ENCODE results near the gene PDXK. TPM values are rescaled to one million over a fixed set of nuclear protein-coding genes. Genes with fewer than 3 reads are reported as not detected.

PDXK gene
- total and polyA plus RNA-seq, 9 of the 15 experiments (the other 6 are each of a cell fraction or from before 2014, with no cell fraction given), result 5.6 to 162 (median 76.5) TPM

GRCh38 chr21:43697758-43698643 is 20.9 kb upstream of the PDXK start (continued):
- TF ChIP-seq, protein P1, sequence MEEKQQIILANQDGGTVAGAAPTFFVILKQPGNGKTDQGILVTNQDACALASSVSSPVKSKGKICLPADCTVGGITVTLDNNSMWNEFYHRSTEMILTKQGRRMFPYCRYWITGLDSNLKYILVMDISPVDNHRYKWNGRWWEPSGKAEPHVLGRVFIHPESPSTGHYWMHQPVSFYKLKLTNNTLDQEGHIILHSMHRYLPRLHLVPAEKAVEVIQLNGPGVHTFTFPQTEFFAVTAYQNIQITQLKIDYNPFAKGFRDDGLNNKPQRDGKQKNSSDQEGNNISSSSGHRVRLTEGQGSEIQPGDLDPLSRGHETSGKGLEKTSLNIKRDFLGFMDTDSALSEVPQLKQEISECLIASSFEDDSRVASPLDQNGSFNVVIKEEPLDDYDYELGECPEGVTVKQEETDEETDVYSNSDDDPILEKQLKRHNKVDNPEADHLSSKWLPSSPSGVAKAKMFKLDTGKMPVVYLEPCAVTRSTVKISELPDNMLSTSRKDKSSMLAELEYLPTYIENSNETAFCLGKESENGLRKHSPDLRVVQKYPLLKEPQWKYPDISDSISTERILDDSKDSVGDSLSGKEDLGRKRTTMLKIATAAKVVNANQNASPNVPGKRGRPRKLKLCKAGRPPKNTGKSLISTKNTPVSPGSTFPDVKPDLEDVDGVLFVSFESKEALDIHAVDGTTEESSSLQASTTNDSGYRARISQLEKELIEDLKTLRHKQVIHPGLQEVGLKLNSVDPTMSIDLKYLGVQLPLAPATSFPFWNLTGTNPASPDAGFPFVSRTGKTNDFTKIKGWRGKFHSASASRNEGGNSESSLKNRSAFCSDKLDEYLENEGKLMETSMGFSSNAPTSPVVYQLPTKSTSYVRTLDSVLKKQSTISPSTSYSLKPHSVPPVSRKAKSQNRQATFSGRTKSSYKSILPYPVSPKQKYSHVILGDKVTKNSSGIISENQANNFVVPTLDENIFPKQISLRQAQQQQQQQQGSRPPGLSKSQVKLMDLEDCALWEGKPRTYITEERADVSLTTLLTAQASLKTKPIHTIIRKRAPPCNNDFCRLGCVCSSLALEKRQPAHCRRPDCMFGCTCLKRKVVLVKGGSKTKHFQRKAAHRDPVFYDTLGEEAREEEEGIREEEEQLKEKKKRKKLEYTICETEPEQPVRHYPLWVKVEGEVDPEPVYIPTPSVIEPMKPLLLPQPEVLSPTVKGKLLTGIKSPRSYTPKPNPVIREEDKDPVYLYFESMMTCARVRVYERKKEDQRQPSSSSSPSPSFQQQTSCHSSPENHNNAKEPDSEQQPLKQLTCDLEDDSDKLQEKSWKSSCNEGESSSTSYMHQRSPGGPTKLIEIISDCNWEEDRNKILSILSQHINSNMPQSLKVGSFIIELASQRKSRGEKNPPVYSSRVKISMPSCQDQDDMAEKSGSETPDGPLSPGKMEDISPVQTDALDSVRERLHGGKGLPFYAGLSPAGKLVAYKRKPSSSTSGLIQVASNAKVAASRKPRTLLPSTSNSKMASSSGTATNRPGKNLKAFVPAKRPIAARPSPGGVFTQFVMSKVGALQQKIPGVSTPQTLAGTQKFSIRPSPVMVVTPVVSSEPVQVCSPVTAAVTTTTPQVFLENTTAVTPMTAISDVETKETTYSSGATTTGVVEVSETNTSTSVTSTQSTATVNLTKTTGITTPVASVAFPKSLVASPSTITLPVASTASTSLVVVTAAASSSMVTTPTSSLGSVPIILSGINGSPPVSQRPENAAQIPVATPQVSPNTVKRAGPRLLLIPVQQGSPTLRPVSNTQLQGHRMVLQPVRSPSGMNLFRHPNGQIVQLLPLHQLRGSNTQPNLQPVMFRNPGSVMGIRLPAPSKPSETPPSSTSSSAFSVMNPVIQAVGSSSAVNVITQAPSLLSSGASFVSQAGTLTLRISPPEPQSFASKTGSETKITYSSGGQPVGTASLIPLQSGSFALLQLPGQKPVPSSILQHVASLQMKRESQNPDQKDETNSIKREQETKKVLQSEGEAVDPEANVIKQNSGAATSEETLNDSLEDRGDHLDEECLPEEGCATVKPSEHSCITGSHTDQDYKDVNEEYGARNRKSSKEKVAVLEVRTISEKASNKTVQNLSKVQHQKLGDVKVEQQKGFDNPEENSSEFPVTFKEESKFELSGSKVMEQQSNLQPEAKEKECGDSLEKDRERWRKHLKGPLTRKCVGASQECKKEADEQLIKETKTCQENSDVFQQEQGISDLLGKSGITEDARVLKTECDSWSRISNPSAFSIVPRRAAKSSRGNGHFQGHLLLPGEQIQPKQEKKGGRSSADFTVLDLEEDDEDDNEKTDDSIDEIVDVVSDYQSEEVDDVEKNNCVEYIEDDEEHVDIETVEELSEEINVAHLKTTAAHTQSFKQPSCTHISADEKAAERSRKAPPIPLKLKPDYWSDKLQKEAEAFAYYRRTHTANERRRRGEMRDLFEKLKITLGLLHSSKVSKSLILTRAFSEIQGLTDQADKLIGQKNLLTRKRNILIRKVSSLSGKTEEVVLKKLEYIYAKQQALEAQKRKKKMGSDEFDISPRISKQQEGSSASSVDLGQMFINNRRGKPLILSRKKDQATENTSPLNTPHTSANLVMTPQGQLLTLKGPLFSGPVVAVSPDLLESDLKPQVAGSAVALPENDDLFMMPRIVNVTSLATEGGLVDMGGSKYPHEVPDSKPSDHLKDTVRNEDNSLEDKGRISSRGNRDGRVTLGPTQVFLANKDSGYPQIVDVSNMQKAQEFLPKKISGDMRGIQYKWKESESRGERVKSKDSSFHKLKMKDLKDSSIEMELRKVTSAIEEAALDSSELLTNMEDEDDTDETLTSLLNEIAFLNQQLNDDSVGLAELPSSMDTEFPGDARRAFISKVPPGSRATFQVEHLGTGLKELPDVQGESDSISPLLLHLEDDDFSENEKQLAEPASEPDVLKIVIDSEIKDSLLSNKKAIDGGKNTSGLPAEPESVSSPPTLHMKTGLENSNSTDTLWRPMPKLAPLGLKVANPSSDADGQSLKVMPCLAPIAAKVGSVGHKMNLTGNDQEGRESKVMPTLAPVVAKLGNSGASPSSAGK (IDR thresholded peaks at IDR 0.05), result peak; percentile 61
- TF ChIP-seq ATF3 (IDR thresholded peaks at IDR 0.05), result peak; percentile 37
- TF ChIP-seq ATF3 (CRISPR knock-in tag; conservative IDR thresholded peaks at IDR 0.05), result no peak
- TF ChIP-seq CHCHD3 (CRISPR knock-in tag; IDR thresholded peaks at IDR 0.05), result no peak
- TF ChIP-seq NR4A1 (CRISPR knock-in tag; IDR thresholded peaks at IDR 0.05), result no peak
- 0 out of 2 replicates have a peak, but pooled peaks have one; percentile 56 for TF ChIP-seq NR4A1 (tag; IDR thresholded peaks at IDR 0.05)
- TF ChIP-seq ZNF668 (CRISPR knock-in tag; IDR thresholded peaks at IDR 0.05), result no peak
- no peak for TF ChIP-seq CEBPG (CRISPR knock-in tag; IDR thresholded peaks at IDR 0.05)
- TF ChIP-seq CEBPG (tag; conservative IDR thresholded peaks at IDR 0.05 in 1 of 2, IDR thresholded peaks at IDR 0.05 in 1 of 2), result 0 out of 4 replicates have a peak, but pooled peaks of 1 of the 2 experiments have one; percentile 26
- TF ChIP-seq NCOA2 (IDR thresholded peaks at IDR 0.05; ENCODE audit: partially characterized antibody in 2 of 2), result no peak

Data from K562 (cell line).